GM12801 (cell line): ENCODE data around the gene CKAP4.

Experiments
- CTCF ChIP-seq: IDR thresholded peaks from one replicate; pipeline ENCODE4 v1.5.1; 2011; ENCODE audit warnings: control low read depth; ENCODE audit not compliant: insufficient read length; ENCODE audit errors: extremely low read depth

CKAP4 gene

GRCh38 chr12:106271575-106272505, 24.0 kb upstream of the CKAP4 start:
- TF ChIP-seq CTCF, result no peak

GRCh38 chr12:106269150-106269771, 21.4 kb upstream of the CKAP4 start:
- no peak for TF ChIP-seq CTCF

- no peak for TF ChIP-seq CTCF
Measured at GRCh38 chr12:106267535-106267934, 19.7 kb upstream of the CKAP4 start.

GRCh38 chr12:106265116-106265515, 17.3 kb upstream of the CKAP4 start:
- TF ChIP-seq CTCF, result no peak

- no peak for TF ChIP-seq CTCF
Measured at GRCh38 chr12:106258935-106259334, 11.1 kb upstream of the CKAP4 start.

GRCh38 chr12:106258226-106258625, 10.4 kb upstream of the CKAP4 start:
- TF ChIP-seq CTCF, result no peak

GRCh38 chr12:106256524-106256923, 8.7 kb upstream of the CKAP4 start:
- TF ChIP-seq CTCF, result no peak
